IPS-18c (cell line): ENCODE measurements around the gene FRK.

Experiments used
- H3K4me3 ChIP-seq: 2 replicates; pipeline ENCODE4 v1.7.0; 2013; ENCODE audit warnings: low read depth, mild to moderate bottlenecking, low read length, moderate library complexity; ENCODE audit not compliant: insufficient read depth
- H3K9me3 ChIP-seq: one replicate; pipeline ENCODE4 v1.6.1; 2013; ENCODE audit warnings: mild to moderate bottlenecking, low read length, moderate library complexity; ENCODE audit not compliant: control insufficient read depth, insufficient read depth

The FRK gene

DNA sequence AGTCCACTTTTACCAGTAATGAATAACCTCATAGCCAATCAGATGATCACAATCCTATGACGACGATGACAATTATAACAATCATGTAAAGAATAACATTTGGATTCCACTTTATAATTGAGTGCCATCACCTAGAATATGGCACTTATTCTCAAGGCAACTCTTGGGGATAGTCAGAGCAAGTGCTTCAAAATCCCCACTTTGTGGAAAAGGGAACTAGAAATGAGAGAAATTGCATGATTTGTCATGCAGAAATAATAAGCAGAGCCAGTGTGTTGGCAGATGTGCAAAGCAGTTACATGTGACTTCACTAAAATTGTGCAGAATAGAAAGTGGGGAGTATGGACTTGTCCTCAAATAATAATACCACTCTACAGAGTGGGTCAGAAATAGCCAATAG lies 41.3 kb downstream of the FRK start:
- Histone ChIP-seq H3K9me3 (no peaks in the 10 kb centered on the region), H3K4me3 (no peak overlapping the region)

DNA sequence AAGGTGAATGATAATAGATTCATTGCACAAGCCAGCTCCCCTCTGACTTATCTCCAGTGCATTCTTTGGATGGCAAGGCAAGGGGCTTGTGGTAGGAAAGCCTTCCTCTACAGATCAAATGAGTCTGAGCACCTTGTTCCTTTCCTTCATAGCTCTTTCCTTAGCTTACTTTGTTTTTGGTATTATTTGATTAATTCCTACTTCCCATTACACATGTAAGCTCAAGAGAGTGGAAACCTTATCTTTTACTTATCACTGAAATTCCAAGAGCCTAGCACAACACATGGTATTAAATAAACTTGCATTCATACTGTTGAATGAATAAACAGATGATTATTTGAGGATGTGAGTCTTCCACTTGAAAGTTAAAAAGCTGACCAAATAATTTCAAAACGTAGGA lies 41.7 kb downstream of the FRK start:
- Histone ChIP-seq H3K4me3 (no peak overlapping the region), H3K9me3 (no peaks in the 10 kb centered on the region)

- H3K4me3 ChIP-seq: no peak overlapping the region
- H3K9me3 ChIP-seq: no peaks in the 10 kb centered on the region
These were observed 43.0 kb downstream of the FRK start for GRCh38 chr6:116017546-116018295.

- H3K9me3 ChIP-seq: peaks cover 2% of the 10 kb centered on the region
- no peak overlapping the region for H3K4me3 ChIP-seq
These were observed 43.7 kb downstream of the FRK start for GRCh38 chr6:116016846-116017545.

DNA sequence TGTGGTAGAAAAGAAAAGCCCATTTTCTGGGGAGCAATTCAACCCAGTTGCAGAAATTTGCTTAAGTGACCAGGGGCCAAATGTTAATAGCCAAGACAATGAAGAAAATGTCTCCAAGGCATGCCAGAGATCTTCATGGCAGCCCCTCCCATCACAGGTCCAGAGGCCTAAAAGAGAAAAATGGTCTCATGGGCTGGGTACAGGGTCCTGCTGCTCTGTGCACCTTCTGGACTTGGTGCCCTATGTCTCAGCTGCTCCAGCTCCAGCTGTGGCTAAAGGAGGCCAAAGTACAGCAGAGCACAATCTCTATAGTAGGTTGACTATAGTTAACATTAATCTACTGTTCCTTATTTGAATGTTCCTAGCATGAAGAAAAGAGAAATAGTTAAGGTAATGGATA lies 44.7 kb downstream of the FRK start:
- Histone ChIP-seq H3K4me3 (no peak overlapping the region), H3K9me3 (peaks cover 2% of the 10 kb centered on the region)

GRCh38 chr6:116015561-116015960 lies 45.1 kb downstream of the FRK start:
- peaks cover 2% of the 10 kb centered on the region for H3K9me3 ChIP-seq
- no peak overlapping the region for H3K4me3 ChIP-seq

- H3K4me3 ChIP-seq: no peak overlapping the region
- peaks cover 2% of the 10 kb centered on the region for H3K9me3 ChIP-seq
These were observed 47.7 kb downstream of the FRK start for GRCh38 chr6:116012951-116013350.

DNA sequence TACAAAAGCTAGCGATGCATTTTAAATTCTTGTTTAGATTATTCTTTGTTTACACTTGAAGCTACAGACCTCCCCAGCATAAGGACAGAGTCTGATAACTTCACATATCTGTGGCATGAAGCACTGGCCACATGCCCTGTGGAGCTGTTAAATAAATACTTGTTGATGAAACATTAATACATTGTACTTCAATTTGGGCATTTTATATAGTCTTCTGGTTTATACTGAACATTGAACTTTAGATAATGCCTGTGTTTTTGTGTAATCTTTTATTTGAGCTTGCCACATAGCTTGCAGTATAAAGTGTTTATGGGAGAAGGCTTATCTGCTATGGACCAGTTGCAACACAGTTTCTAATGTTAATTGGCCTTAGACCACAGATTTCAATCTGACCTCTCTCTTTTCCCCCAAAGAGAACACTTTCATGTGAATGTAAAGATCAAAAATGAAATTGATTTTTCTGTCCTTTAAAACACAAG lies 48.2 kb downstream of the FRK start:
- peaks cover 2% of the 10 kb centered on the region for H3K9me3 ChIP-seq
- H3K4me3 ChIP-seq: no peak overlapping the region

- Histone ChIP-seq H3K9me3 (peaks cover 2% of the 10 kb centered on the region), H3K4me3 (no peak overlapping the region)
These were observed 49.2 kb downstream of the FRK start for GRCh38 chr6:116011520-116011919.

DNA sequence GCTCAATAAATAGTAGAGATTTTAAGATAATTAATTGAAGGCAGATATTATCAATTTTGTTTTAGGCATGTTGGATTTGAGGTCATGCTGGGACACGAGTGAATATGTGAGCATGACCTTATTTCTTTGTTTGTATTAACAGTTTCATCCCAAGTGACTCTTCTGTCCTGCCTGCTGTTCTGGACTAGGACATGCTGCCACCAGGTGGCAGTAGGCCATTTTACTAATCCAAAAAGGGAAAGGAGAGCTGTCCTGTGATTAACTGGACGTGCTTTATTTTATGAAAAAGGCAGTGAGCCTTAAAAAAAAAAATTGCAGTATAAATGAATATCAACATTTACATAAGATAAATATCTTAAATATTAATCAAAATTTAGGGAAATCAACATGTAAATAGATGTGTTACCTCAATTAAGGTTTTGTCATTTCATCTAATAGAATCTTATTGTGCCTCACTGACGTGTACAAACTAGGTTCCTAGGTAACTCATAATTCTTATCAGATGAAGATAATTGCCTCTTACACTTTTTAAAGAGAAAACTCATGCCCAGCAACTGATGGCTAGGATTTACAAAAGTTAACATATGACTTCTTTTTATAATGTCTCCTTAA lies 49.8 kb downstream of the FRK start:
- Histone ChIP-seq H3K9me3 (peaks cover 2% of the 10 kb centered on the region), H3K4me3 (no peak overlapping the region)

DNA sequence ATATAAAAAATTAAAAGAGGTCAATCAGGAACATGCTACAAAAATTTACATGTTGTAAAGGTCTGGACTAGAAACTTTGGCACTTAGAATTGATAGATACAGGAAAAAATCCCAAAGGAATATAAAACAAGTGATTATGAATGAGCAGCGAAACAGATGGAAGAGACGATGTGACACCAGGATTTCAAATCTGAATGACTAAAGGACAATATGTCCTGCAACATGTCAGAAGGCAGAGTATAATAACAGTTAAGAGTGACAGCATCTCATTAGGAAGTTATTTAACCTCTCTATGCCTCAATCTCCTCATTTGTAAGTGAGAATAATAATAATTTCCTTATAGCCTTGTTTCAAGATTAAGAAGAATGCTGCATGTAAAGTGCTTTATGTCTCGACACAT lies 50.3 kb downstream of the FRK start:
- H3K4me3 ChIP-seq: no peak overlapping the region

GRCh38 chr6:116008470-116009243 lies 52.0 kb downstream of the FRK start:
- peaks cover 2% of the 10 kb centered on the region for H3K9me3 ChIP-seq
- H3K4me3 ChIP-seq: no peak overlapping the region

More for the DNA sequence above, 50.3 kb downstream of the FRK start:
- H3K9me3 ChIP-seq: peaks cover 2% of the 10 kb centered on the region

GRCh38 chr6:116004841-116005815 lies 55.6 kb downstream of the FRK start:
- Histone ChIP-seq H3K9me3 (no peaks in the 10 kb centered on the region), H3K4me3 (no peak overlapping the region)

- no peaks in the 10 kb centered on the region for H3K9me3 ChIP-seq
These were observed 57.0 kb downstream of the FRK start for GRCh38 chr6:116003668-116004067.

GRCh38 chr6:116002756-116003155 lies 57.9 kb downstream of the FRK start:
- H3K4me3 ChIP-seq: no peak overlapping the region
- H3K9me3 ChIP-seq: no peaks in the 10 kb centered on the region

More at GRCh38 chr6:116003668-116004067, 57.0 kb downstream of the FRK start:
- no peak overlapping the region for H3K4me3 ChIP-seq

- Histone ChIP-seq H3K4me3 (no peak overlapping the region), H3K9me3 (no peaks in the 10 kb centered on the region)
These were observed 61.5 kb downstream of the FRK start for GRCh38 chr6:115999235-115999634.
